Caki2 (cell line): ENCODE results near the gene MASP1. TPM values are rescaled to one million over a fixed set of nuclear protein-coding genes. Genes with fewer than 3 reads are reported as not detected.
A peak's percentile ranks its signal among the peaks of the same experiment; 100 is the strongest.

Source experiments
- DNase-seq: peaks from one replicate; pipeline ENCODE4 v3.0.0-alpha.2; 2015; ENCODE audit warnings: low read depth
- in situ Hi-C: cut with HindIII; loops from 2 replicates; pipeline ENCODE4 v1.10.0; 2016; ENCODE audit warnings: low sequenced_read_pairs, low pct_unique_long_range_greater_than_20kb, mixed read lengths
- total RNA-seq: library from RNA; depleted of rRNA; stranded (reverse); fragments of >200 nt; shearing (Covaris generic); gene quantifications from 2 replicates; pipeline ENCODE4 v1.2.3, GENCODE V29; 2014; ENCODE audit warnings: low replicate concordance

MASP1 gene
- total RNA-seq, 1 experiment from 2014 or later: not detected

DNA sequence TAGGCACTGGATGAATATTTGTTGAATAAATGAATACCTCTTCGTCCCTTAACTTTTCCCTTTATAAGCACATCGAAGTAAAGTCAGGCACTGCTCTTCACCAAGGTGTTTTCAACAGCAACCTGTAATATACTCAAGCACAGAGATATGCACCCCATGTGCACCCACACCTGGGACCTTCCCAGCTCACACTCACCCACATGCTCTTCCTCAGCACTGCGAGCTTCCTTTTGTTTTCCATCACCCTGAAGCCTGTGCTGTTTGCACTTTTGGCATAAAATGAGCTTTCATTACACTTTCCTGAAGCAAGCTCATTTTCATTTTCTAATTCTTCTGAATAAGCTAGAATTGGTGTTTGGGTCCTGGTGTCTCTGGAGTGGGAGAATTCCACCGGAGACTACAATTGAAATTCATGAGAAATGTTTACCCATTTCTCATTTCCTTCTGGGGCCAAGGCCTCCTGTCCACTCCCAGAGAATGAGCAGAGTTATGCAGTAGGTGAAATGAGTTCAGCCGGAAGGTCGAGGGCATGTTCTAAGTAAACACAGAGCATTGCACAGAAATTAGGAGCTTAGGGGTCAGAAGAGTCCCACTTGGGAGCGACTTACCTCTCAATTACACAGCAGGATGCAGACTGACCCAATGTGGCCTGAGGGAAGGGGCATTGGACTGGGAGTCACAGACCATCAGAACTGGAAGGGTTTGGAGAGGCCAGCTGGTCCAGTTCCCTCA, 15.0 kb downstream of the MASP1 start:
- in situ Hi-C loops: no loop called here
- no peak for DNase-seq

- in situ Hi-C loops: no loop called here
- no peak for DNase-seq
Observed at GRCh38 chr3:187274977-187275338, 16.6 kb downstream of the MASP1 start.

GRCh38 chr3:187274315-187274976, 17.1 kb downstream of the MASP1 start:
- DNase-seq: no peak
- in situ Hi-C loops: no loop called here

DNA sequence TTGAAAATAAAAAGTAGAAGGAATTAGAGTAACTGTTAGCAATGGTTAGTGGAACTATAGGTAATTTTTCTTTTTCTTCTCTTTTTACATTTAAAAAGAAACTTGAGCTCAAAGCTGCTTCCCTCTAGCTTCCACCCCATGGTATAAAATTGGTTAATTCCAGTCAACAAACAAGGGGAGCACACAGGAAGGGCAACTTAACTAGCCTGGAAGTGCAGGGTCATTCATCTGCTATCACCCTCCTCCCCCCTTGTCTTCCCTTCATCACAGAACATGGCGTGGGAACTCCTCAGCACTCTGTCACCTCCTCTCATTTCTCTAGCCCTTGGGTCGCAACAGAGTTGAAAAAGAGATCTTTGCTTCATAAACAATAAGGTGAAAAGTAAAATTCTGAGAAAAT, 20.0 kb downstream of the MASP1 start:
- in situ Hi-C loops: no loop called here
- no peak for DNase-seq

GRCh38 chr3:187269486-187269885, 22.1 kb downstream of the MASP1 start:
- in situ Hi-C loops: no loop called here
- DNase-seq: no peak

DNA sequence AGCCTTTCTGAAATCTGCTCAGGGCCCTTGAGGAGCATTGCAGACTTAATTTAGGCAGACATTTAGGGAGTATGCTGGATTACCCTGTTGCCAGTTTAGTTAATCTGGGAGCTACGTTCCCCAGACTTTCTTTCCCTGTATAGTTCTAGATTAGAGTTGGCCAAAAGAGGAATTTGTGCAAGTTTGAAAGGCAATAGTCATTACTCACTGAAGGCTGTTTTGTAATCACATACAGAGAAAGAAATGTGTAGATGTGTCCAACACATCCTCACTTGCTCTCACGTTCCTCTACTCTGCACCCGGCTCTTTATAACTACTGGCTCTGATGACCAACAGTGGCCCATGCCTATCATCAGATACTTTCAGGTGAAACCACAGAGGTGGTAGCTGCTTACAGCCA, 24.2 kb downstream of the MASP1 start:
- no peak for DNase-seq
- in situ Hi-C loops: no loop called here

GRCh38 chr3:187266691-187267090, 24.8 kb downstream of the MASP1 start:
- in situ Hi-C loops: no loop called here
- no peak for DNase-seq

DNA sequence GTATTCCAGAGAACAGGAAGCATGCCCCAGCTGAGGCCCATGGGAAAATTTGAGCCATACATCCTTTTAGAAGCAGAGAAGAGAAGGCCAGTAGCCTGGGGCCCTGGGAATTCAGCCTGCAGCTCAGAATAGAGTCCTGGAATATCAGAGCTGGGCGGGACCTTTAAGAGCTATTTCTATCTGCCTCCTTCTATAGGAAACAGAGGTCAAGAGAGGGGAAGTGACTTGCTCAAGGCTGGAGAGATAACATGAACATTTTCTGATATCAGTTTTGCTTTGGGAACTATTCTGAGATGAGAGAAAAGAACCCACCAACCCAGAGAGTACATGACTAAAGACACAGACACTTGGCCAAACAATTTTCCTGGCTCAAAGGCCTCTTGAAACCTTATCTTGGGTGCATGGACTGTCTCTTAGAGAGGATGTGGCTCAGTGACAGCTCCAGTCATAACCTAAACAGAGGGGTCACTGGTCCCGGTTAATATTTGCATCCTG, 26.0 kb downstream of the MASP1 start:
- no peak for DNase-seq
- in situ Hi-C loops: no loop called here

- in situ Hi-C loops: no loop called here
- no peak for DNase-seq
Observed at GRCh38 chr3:187264911-187265310, 26.6 kb downstream of the MASP1 start.

DNA sequence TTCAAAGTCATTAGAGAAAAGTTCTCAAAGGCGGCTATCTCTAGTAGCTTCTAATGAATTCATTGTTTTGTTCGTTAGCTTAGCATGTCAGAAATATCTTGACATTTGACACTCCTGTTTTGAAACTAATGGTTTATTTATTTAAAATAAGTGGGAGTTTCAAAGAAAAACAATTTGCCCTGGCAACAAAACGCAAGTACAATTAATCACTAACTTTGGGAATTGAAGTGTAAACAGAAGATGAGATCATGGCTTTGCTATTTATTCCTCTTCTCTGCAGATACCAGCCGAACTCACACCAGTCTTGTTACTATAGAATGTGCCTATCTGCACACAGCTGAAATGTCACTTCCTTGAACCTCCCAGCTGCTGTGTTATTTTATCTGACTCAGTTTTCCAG, 27.5 kb downstream of the MASP1 start:
- DNase-seq: peak; percentile 85
- in situ Hi-C loops: no loop called here

GRCh38 chr3:187263270-187263669, 28.3 kb downstream of the MASP1 start:
- in situ Hi-C loops: no loop called here
- no peak for DNase-seq

DNA sequence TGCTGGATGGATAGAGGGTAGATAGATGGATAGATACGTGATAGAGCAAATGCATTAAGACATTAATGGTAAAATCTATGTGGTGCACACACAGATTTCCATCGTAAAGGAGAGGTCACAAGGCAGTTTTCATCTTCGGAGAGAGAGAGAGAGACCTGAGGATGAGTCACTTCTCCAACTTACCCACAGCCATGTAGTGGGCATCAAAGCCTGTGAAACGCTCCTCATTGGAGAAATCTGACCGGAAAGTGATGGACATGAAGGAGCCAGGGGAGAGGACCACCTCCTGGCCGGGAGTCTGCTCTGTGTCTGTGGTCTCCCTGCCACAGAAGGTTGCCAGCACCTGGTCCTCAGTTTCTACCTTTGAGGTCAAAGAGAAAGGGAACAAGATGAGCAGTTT, 29.2 kb downstream of the MASP1 start:
- DNase-seq: no peak
- in situ Hi-C loops: no loop called here

DNA sequence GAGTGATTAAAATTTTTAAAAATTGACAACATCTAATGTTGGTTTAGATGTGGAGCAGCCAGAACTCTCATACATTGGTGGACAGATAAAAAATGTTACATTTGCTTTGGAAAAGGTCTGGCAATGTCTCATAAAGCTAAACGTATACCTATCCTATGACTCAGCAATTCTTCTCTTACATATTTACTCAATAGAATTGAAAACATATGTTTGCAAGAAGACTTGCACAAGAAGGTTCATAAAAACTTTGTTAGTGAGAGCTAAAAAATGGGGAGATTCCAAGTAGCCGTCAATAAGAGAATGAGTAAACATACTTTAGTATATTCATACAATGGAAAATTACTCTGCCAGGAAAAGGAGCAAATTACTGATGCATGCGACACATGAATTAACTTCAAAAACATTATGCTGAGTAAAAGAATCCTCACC, 30.0 kb downstream of the MASP1 start:
- in situ Hi-C loops: no loop called here
- DNase-seq: no peak

- in situ Hi-C loops: no loop called here
- no peak for DNase-seq
Observed at GRCh38 chr3:187259171-187259570, 32.4 kb downstream of the MASP1 start.

GRCh38 chr3:187257992-187258692, 33.4 kb downstream of the MASP1 start:
- in situ Hi-C loops: no loop called here
- DNase-seq: no peak

- in situ Hi-C loops: no loop called here
- DNase-seq: no peak
Observed at GRCh38 chr3:187257471-187257870, 34.1 kb downstream of the MASP1 start.

GRCh38 chr3:187256051-187256616, 35.4 kb downstream of the MASP1 start:
- no peak for DNase-seq
- in situ Hi-C loops: no loop called here

DNA sequence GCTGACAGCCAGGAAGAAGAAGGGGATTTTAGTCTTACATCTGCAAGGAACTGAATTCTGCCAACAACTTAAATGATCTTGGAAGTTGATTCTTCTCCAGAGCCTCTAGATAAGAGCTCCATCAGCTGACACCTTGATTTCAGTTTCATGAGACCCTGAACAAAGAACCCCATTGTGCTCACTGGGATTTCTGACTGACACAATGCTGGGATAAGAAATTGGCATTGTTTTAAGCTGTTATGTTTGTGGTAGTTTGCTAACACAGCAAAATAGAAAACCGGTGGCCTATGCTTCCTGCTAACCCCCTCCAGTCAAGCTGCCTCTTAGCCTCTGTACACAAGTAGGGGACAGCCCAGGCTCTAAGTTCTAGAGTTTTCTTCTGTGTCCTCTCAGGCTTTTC, 36.2 kb downstream of the MASP1 start:
- no peak for DNase-seq
- in situ Hi-C loops: no loop called here

DNA sequence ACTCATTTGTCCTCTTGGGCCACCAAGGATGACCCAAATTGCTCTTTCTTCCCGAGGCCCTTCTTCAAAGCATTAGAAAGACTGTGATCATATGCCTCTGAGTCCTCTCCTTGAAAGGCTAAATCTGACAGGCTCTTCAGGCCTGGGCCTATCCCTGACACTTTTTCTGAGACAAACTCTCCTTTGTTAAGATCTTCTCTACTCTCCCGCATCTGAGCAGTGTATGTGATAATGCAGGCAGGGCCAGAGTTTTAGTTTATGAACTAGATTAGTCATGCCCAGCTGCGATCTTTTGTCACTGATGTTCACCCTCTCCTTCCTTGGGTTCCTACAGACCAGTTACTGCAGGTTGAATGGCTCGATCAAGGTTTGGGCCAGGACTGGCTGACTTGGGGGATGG, 39.2 kb downstream of the MASP1 start:
- in situ Hi-C loops: no loop called here
- DNase-seq: no peak
